GM12892 (cell line): Measurements from ENCODE around the gene TMEM235.

Experiments
- POLR2A ChIP-seq: IDR thresholded peaks from 2 replicates; pipeline ENCODE4 v1.6.1; 2011; ENCODE audit warnings: low read depth, low read length, control low read depth
- POLR2AphosphoS5 ChIP-seq: IDR thresholded peaks from 2 replicates; pipeline ENCODE4 v1.6.1; 2011; ENCODE audit warnings: low read depth, low read length, control low read depth

GRCh38 chr17:78266771-78267170, 35.3 kb downstream of the TMEM235 start:
- TF ChIP-seq POLR2A (no peak), POLR2AphosphoS5 (no peak)
